BLaER1 (cell line): ENCODE measurements around the gene F5.
"Not testable (repeated sequence)": the region's sequence is repeated elsewhere in the genome, so short reads cannot be mapped to it uniquely, and the experiment has no call there.

Experiments used
- H3K27ac ChIP-seq: shearing (Covaris generic); formaldehyde crosslinking; 2 replicates; pipeline ENCODE4 v1.8.1; 2022
- H3K27me3 ChIP-seq: shearing (Covaris generic); formaldehyde crosslinking; 2 replicates; pipeline ENCODE4 v1.8.1; 2022
- H3K36me3 ChIP-seq: shearing (Covaris generic); formaldehyde crosslinking; 2 replicates; pipeline ENCODE4 v1.8.1; 2022
- H3K4me1 ChIP-seq: shearing (Covaris generic); formaldehyde crosslinking; 2 replicates; pipeline ENCODE4 v1.8.1; 2022
- H3K4me2 ChIP-seq: shearing (Covaris generic); formaldehyde crosslinking; 2 replicates; pipeline ENCODE4 v1.8.1; 2022
- H3K4me3 ChIP-seq: shearing (Covaris generic); formaldehyde crosslinking; 2 replicates; pipeline ENCODE4 v1.8.1; 2022
- H3K9ac ChIP-seq: shearing (Covaris generic); formaldehyde crosslinking; 2 replicates; pipeline ENCODE4 v1.8.1; 2022
- H3K9me3 ChIP-seq: shearing (Covaris generic); formaldehyde crosslinking; 2 replicates; pipeline ENCODE4 v1.8.1; 2022
- H4K20me1 ChIP-seq: shearing (Covaris generic); formaldehyde crosslinking; 2 replicates; pipeline ENCODE4 v1.8.1; 2022
- Cebpa-rat ChIP-seq: shearing (Covaris generic); IDR thresholded peaks from 2 replicates; pipeline ENCODE4 v1.8.1; 2022

The F5 gene

DNA sequence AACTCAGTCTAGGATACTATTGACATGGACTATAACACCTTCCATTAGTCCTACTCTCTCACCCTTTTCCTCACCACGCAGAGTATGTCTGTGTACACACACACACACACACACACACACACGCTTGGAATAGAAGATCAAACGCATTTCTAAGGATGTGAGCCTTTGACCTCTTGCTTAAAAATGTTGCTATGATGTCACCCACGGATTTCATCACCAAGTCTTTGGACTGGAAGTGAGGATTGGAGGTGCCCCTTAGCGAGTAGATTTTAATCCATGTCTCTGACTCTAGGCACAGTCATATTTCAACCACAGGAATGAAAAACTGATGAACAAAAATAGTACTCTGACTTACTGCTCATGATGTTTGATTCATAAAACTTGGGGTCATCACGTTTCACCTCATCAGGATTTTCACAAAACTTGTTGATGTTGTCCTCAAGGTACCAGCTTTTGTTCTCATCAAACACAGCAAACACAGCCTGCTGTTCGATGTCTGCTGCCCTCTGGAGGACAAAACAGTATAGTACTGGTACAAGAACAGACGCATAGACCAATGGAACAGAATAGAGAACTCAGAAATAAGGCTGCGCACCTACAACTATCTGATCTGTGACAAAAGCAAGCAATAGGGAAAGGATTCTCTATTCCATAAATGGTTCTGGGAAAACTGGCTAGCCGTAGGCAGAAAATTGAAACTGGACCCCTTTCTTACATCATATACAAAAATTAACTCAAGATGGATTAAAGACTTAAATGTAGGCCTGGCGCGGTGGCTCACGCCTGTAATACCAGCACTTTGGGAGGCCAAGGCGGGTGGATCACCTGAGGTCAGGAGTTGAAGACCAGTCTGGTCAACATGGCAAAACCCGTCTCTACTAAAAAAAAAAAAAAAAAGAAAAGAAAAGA, 39.9 kb downstream of the F5 start:
- H3K9me3 ChIP-seq, result no peaks in the 10 kb centered on the region

DNA sequence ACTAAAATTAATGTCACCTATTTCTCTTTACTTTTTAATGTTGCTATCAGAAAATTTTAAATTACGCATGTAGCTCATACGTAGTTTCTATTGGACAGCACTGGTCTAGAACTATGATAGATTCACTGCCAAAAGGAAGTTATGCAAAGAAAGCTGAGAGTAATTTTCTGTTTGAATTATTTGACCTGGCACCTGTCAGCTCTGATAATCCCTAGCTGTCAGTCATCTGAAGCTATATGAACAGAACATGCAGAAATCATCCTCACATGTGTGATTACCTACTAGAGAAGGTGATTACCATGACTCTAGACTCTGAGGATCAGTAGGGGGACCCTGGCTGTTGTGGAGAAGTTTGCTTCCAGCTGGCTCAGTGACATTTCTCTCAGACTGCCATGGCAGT, 40.8 kb downstream of the F5 start:
- Histone ChIP-seq H4K20me1 (no peaks in the 10 kb centered on the region), H3K4me1 (no peaks in the 10 kb centered on the region)

More for the DNA sequence above, 39.9 kb downstream of the F5 start:
- no peak overlapping the region for H3K27ac ChIP-seq
- no peaks in the 10 kb centered on the region for H3K27me3 ChIP-seq
- H3K4me3 ChIP-seq, result no peak overlapping the region
- no peaks in the 10 kb centered on the region for H3K4me1 ChIP-seq
- no peak overlapping the region for H3K9ac ChIP-seq
- H4K20me1 ChIP-seq, result no peaks in the 10 kb centered on the region
- TF ChIP-seq Cebpa-rat, result no peak
- no peak overlapping the region for H3K4me2 ChIP-seq
- H3K36me3 ChIP-seq, result no peaks in the 10 kb centered on the region

DNA sequence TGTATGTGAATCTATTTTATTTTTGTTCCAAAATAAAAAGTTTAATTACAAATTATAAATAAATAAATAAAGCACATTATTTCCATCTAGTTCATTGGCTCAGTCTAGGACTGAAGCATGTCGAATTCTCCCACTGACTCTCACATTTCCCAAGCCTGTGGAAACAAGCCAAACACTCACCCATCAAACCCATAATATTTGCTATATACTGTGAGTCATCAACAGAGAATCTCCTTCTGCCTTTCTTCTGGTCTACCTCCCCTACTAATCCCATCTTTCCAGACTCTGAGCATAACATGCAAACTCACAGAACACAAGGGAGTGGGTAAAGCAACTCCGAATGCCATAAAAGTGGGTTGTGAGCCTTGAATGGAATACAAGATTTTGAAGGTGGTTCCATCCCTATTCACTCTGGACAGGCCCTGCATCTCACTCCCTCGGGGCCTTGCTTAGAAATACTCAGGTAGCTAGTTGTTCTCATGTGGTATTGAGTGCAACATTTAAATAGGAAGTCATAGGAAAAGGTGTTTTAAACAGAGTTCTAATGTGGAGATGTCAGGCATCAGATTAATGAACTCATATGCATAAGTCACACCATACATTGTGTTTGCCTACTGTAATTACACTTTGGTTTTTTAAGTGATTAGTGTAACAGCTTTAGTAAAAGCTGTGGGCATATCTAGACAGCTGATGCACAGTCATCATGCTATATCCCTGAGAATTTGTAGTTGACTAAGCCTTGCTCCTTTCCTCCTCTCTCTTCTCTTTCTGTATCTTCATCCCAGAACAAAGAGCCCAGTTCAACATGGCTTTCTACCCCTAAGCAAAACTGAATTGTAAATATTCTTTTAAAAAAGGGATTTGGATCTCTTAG, 47.0 kb downstream of the F5 start:
- Histone ChIP-seq H3K27me3 (no peaks in the 10 kb centered on the region), H3K4me2 (no peak overlapping the region), H3K9ac (no peak overlapping the region), H4K20me1 (no peaks in the 10 kb centered on the region), H3K36me3 (no peaks in the 10 kb centered on the region), H3K4me3 (no peak overlapping the region), H3K4me1 (no peaks in the 10 kb centered on the region), H3K9me3 (no peaks in the 10 kb centered on the region), H3K27ac (no peak overlapping the region)
- no peak for TF ChIP-seq Cebpa-rat

More for the DNA sequence above, 40.8 kb downstream of the F5 start:
- Histone ChIP-seq H3K27ac (no peak overlapping the region), H3K4me2 (no peak overlapping the region), H3K36me3 (no peaks in the 10 kb centered on the region), H3K9ac (no peak overlapping the region), H3K4me3 (no peak overlapping the region), H3K9me3 (no peaks in the 10 kb centered on the region), H3K27me3 (no peaks in the 10 kb centered on the region)
- no peak for TF ChIP-seq Cebpa-rat

DNA sequence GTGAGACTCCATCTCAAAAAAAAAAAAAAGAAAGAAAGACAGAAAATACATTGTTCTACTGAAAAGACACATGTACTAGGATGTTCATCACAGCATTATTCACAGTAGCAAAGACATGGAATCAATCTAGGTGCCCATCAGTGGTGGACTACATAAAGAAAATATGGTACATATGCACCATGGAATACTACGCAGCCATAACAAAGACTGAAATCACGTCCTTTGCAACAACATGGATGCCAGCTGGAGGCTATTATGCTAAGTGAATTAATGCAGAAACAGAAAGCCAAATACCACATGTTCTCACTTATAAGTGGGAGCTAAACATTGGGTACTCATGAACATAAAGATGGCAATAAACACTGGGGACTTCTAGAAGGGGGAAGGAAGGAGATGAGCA, 51.6 kb downstream of the F5 start:
- Histone ChIP-seq H3K27ac (no peak overlapping the region), H3K9me3 (no peaks in the 10 kb centered on the region), H3K27me3 (no peaks in the 10 kb centered on the region), H3K36me3 (no peaks in the 10 kb centered on the region), H3K4me3 (no peak overlapping the region), H3K9ac (no peak overlapping the region), H3K4me2 (no peak overlapping the region), H4K20me1 (no peaks in the 10 kb centered on the region), H3K4me1 (no peaks in the 10 kb centered on the region)
- no peak for TF ChIP-seq Cebpa-rat

DNA sequence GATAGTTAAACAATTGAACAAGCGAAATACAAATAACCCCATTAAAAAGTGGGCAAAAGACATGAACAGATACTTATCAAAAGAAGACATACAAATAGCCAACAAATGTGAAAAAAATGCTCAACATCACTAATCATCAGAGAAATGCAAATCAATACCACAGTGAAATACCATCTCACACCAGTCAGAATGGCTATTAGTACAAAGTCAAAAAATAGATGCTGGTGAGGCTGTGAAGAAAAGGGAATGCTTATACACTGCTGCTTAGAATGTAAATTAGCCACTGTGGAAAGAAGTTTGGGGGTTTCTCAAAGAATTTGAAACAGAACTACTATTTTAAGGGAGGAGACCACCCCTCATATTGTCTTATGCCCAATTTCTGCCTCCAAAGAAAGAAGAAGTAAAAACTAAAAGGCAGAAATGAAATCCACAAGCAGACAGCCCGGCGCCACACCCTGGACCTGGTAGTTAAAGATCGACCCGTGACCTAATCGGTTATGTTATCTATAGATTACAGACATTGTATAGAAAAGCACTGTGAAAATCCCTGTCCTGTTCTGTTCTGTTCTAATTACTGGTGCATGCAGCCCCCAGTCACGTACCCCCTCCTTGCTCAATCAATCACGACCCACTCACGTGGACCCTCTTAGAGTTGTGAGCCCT, 52.6 kb downstream of the F5 start:
- not testable (repeated sequence) for H3K4me3 ChIP-seq, H4K20me1 ChIP-seq, H3K9ac ChIP-seq, H3K36me3 ChIP-seq, H3K27ac ChIP-seq, H3K4me1 ChIP-seq, H3K27me3 ChIP-seq, H3K9me3 ChIP-seq, H3K4me2 ChIP-seq

DNA sequence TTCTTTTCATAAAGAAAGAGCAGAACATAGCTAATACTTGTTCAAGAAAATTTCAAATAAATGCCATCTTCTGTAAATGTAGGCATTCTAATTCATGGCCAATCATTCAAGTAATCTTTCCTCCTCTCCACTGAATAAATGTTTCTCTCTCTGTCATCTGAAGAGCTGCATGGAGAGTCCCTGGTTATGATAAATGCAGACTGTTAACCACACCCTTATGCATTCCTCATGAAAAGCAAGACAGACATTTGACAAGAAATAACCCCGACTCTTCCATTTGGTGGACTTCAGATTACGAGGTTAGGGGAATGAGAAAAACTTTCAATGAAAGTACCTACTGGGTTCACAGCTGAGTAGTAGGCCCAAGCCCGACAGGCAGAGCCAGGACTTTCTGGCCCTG, 55.8 kb downstream of the F5 start:
- Histone ChIP-seq H3K4me1 (no peaks in the 10 kb centered on the region), H3K4me3 (no peak overlapping the region), H4K20me1 (no peaks in the 10 kb centered on the region), H3K9ac (no peak overlapping the region), H3K27ac (no peak overlapping the region), H3K4me2 (no peak overlapping the region), H3K36me3 (no peaks in the 10 kb centered on the region), H3K9me3 (no peaks in the 10 kb centered on the region), H3K27me3 (no peaks in the 10 kb centered on the region)
- TF ChIP-seq Cebpa-rat, result no peak

DNA sequence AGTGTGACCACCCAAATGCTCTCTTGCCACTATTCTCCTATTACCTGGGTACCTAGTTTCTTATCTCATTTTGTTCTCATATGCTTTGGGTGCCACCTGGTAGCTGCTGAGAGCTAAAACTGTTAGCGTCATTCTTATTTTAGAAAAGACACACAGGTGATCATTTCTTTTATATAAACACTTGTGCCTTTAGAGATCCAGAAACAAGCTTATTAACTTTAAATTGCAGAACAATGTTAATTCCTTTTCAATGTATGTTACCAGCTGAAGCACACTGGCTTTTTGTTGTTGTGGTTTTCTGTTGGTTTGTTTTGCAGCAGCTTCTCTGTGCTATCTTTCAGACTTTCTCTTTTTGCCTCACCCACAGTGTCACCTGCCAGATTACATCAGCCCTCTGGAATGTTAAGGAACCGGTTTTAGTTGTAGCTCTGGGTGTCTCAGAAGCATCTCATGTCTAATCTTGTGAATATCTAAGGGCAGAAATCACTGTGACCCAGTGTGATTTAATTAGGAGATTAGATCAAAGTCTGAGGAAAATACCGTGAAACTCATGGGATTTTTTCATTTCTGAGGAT, 57.1 kb downstream of the F5 start:
- H3K4me3 ChIP-seq, result no peak overlapping the region
- H3K9ac ChIP-seq, result no peak overlapping the region
- no peaks in the 10 kb centered on the region for H3K27me3 ChIP-seq
- no peaks in the 10 kb centered on the region for H3K36me3 ChIP-seq
- no peaks in the 10 kb centered on the region for H3K4me1 ChIP-seq
- no peak for TF ChIP-seq Cebpa-rat
- H3K27ac ChIP-seq, result no peak overlapping the region
- no peak overlapping the region for H3K4me2 ChIP-seq
- H4K20me1 ChIP-seq, result no peaks in the 10 kb centered on the region
- H3K9me3 ChIP-seq, result no peaks in the 10 kb centered on the region

DNA sequence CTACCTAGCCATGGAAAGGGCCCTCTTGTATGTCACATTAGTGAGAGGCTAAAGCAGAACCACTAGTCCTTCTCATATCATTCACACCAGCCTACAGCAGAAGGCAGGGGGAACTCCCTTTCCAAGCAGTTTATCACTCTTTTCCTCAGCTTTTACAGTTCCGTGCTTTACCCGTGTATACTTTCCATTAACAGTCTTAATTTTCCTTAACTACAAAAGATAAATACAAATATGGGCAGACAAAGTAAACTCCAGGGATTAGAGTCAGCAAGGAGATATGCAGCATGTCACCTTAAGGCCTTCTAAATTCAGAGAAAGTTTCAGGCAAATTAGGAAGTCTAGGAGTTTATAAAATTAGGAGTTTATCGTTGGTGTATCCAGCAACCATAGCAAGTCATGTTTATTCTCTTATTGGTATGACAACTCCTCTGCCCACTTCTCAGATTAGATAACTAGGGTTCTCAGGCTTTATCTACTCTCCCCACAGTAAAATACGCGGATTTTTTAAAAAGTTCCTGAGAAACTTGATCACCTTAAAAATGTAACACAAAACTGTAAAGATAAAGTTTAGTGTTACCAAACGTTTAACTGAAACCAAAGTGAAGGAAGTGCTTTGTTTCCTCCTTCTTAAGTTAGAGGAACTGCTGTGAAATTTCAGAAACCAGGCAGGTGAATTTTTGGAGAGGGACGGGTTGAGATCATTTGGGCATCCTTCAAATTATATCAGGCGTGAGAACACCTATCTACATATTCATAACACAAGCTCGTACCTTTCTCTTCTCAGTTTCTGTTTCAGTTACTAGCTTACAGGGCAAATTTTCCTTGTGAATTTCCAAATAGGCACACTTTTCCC, 57.8 kb downstream of the F5 start:
- Histone ChIP-seq H3K36me3 (no peaks in the 10 kb centered on the region), H3K4me3 (no peak overlapping the region), H3K27me3 (no peaks in the 10 kb centered on the region), H3K4me2 (no peak overlapping the region), H3K27ac (no peak overlapping the region), H3K9ac (no peak overlapping the region), H3K4me1 (no peaks in the 10 kb centered on the region), H3K9me3 (no peaks in the 10 kb centered on the region), H4K20me1 (no peaks in the 10 kb centered on the region)
- TF ChIP-seq Cebpa-rat, result no peak
